HG02938 (cell line): ENCODE measurements around the gene CHURC1.

Experiments used
- ATAC-seq: cut with Tn5 transposase; IDR thresholded peaks from one replicate; pipeline ENCODE4 v1.9.1; 2021; ENCODE audit warnings: mild to moderate bottlenecking, moderate library complexity; ENCODE audit not compliant: unreplicated experiment

The CHURC1 gene

DNA sequence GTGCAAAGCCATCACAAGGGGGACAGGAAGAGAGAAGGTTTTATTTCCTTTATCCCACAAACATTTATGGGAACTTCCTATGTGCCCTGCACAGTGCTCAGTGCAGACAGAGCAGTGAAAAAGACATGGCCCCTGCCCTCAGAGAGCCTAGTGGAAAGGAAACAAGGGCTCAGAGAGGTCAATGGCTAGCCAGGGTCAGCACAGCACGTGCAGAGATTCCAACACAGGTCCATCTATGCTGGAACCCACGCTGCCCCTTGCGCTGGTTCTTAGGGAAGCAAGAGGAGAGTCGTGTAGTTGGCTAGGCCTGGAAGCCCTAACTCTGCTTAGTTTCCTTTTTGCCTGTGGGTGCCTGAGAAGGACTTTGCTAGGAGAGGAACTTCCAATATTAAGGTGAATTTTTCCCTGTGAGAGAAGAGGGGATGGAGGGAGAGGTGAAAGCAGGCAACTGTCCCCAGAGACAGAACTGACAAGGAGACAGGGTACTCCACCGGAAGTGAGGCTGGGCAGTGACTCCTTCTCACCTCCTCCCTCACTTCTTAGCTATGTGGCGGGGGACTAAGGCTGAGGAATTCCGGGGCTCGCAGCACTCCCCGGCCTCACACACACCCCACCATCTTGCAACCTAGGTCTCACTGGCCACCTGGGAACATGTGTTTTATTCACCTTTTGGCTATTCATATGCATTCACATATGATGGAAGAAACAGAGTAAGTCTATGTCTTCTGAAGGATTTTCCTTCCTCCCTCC lies 40.4 kb downstream of the CHURC1 start:
- no peak for ATAC-seq

GRCh38 chr14:64955297-64955696 lies 41.0 kb downstream of the CHURC1 start:
- no peak for ATAC-seq

- no peak for ATAC-seq
These were observed 42.6 kb downstream of the CHURC1 start for GRCh38 chr14:64956697-64957406.

DNA sequence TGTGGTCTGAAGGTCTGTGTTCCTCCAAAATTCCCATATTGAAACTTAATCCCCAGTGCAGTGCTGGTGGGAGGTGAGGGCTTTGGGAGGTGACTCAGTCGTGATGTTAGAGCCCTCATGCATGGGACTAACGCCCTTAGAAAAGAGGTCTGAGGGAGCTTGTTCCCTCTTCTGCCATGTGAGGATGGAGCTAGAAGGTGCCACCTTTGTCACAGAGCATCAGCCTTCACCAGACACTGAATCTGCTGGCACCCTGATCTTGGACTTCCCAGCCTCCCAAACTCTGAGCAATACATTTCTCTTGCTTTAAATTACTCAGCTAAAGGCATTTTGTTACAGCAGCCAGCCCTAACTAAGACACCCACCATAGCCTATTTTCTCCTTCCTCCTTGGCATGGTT lies 43.9 kb downstream of the CHURC1 start:
- ATAC-seq, result no peak

- no peak for ATAC-seq
These were observed 44.5 kb downstream of the CHURC1 start for GRCh38 chr14:64958743-64959142.

DNA sequence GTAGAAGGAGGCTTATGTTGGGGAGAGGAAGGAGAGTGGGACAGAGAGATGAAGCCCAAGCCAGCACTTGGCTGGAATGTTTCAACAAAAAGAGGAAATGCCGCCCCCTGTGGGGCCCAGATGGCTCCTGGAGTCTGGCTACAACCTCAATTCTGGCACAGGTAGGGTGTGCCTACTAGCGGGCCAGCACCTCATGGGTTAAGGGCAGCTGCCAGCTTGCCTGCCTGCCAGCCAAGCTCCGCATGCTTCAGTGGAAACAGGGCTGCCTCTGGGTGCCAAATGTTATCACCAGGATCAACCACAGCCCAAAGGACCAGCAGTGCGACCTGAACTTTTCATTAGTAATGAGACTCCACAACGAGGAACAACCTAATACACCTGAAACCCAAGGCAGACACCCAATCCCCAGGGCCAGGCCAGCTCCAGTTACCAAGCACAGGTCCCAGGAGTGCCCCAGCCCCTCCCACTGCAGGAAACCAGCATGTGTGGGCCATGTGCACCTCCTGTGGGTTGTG lies 46.6 kb downstream of the CHURC1 start:
- no peak for ATAC-seq

DNA sequence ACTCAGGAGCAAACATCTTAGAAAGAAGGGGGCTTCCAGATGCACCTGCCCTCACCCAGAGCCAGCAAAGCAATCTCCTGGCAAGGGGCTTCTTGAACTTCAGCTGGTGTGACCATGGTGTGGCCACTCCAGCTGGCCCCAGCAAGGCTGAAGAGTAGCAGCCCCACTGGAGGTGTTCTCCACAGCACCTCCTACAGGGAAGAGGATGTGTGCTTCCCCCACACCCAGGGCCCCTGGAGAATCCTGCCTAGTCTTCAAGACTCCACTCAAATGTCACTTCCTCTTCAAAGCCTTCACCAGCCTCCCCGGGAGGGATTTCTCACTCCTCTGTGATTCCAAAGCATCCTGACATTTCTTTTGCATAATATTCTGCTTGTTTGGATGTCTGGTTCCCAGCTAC lies 49.4 kb downstream of the CHURC1 start:
- ATAC-seq, result no peak

GRCh38 chr14:64965356-64966000 lies 51.2 kb downstream of the CHURC1 start:
- no peak for ATAC-seq

DNA sequence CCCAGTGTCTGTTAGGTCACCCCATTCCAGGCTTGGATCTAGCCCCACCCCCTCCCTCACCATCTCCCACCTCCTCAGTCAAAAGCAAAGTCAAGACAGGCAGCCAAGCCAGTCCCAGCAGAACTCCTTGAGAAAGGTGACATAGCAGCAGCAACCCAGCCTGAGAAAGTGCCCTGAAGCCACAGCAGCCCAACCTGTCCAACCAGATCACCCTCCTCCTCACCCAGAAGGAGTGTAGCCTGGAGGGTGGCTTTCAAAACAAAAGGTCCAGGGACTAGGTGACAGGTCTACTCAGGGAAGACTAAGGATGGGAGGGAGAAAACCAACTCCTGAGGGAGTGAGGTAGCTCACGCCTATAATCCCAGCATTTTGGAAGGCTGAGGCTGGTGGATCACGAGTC lies 52.7 kb downstream of the CHURC1 start:
- ATAC-seq, result no peak

DNA sequence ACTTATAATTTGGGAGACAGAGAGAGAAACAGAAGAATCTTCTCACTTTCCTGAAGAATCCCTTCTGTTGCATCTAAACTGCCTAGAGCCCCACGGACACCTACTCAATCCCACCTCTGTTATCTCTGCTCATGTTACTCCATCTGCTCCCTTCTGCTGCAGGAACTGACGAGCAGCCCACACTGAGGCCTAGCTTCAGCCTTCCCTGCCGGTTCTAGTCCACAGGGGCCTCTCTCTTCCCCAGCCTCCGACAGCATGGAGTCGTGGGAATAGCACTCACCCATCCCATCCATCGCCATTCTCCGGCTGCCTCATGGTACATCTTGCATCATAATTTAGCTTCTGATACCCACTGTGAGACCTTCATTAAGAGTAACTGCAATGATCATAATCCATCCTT lies 53.9 kb downstream of the CHURC1 start:
- no peak for ATAC-seq

DNA sequence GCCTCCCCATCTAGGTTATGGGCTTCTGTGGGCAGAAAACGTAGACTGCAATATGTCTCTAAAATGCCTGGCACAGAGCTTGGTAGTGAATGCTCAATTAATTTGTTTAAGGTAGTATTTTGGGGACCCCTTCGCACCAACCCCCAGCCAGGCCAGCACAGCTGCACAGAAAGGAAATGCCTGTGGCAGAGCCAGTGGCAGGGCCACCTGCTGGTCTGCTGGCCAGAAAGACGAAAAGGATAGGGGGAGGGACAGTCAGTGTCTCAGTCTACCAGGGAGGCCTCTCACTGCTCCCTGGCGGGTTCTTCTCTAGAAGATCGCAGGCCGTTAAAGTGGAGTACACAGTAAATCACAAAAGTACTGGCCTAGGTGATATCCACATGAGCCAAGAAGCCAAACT lies 54.4 kb downstream of the CHURC1 start:
- no peak for ATAC-seq

DNA sequence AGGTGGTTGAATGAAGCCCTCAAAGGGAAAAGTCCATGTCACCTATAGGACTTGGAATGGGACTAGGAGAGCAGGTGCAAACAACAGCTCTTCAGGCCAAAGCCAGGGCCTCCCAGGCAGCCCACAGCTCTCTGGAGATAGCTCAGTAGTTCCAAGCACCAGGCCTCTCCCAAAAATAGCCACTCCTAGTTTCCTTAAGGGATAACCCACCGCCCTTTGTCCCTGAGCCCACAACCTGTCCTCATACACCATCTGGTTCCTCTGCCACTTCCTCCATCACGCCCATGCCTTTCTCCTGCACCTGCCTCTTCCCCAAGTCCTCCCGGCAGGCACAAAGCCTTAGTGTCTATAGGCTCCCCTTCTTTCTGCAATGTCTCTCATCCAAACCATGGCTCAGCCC lies 55.8 kb downstream of the CHURC1 start:
- ATAC-seq, result no peak

- no peak for ATAC-seq
These were observed 56.7 kb downstream of the CHURC1 start for GRCh38 chr14:64970776-64971477.

GRCh38 chr14:64971491-64971942 lies 57.3 kb downstream of the CHURC1 start:
- ATAC-seq, result no peak

DNA sequence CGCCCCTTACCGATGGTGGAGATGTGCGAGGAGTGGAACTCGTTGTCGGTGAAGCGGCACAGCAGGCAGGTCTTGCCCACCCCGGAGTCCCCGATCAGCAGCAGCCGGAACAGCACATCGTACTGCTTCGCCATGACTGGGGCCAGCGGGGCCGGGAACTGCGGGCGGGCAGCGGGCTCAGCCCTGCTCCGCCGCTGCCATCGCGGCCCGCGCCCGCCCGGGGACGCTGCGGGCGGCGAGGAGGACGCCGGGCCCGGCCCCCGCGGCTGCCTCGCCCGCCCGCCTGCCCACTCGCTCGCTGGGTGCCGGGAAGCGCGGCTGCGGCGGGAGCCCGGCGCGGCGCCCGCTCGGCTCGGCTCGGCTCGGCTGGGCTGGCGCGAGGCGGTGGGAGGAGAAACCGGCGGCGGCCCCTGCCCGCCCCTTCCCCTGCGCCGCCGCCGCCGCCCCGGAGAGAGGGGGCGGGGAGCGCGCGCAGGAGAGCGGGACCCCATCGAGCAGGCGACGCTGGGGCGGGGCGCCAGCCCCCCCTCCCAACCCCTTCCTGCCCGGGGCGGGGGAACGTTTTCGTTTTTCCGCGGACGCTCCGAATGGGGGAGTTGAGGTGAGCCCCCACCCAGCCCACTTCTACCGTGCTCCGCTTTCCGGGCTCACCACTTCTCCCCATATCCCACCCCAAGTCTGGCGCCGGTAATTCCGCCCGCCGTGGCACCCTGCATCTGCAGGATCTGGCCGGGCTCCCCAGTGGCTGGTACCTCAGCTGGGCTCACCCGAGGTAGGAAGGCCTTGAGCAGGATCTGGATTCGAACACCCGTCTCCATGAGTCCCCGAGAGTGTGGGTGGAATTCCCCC lies 57.9 kb downstream of the CHURC1 start, which contains the start of gene RAB15:
Gene RAB15, minus strand, starts transcription at position 394 of the 849 bp plus-strand sequence. Its CDS starts 260 bp downstream, at position 134.
- no peak for ATAC-seq

- ATAC-seq, result no peak
These were observed 58.8 kb downstream of the CHURC1 start for GRCh38 chr14:64973026-64973442.

- ATAC-seq, result no peak
These were observed 59.6 kb downstream of the CHURC1 start for GRCh38 chr14:64973826-64974225.

DNA sequence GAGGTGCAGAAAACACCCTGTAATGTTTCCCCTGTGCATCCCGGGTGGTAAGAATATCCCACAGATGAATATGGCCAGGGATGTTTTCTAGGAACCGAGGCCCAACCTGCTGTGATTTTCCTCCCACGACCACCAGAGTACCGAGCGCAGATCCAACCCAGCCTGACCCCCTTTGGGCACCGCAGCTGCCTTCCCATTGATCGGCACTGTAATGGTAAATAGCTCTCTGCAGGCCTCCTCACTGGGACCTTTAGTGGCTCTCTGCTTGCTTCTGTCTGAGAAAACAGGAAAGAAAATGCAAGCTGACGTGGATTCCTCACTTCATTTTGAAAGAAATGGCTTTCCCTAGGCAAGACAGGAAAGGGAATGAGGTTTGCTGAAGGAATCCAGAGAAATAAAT lies 60.3 kb downstream of the CHURC1 start:
- ATAC-seq, result no peak

- no peak for ATAC-seq
These were observed 65.2 kb downstream of the CHURC1 start for GRCh38 chr14:64979336-64980074.
